ENCODE data around the gene IGDCC3. TPM values are rescaled to one million over a fixed set of nuclear protein-coding genes. Genes with fewer than 3 reads are reported as not detected.

IGDCC3 gene
- polyA plus RNA-seq, 6 donors from 2014 or later: not detected

GRCh38 chr15:65390447-65390846 lies 12.6 kb upstream of the IGDCC3 start:
- no peak overlapping the region for H3K4me3 Mint-ChIP-seq
- no peak overlapping the region for H3K27ac Mint-ChIP-seq
- H3K4me1 Mint-ChIP-seq: peaks cover 1 to 5% (median 3%) of the 10 kb centered on the region in 3 donors
- DNase-seq (no peak), ATAC-seq (ENCODE audit: low read depth in 2 of 2) (no peak)
- peaks cover 29 to 60% (median 48%) of the 10 kb centered on the region in 3 donors for H3K27me3 Mint-ChIP-seq
- H3K36me3 Mint-ChIP-seq: no peaks in the 10 kb centered on the region
- H3K9me3 Mint-ChIP-seq: no peaks in the 10 kb centered on the region

GRCh38 chr15:65389226-65389625 lies 11.4 kb upstream of the IGDCC3 start:
- Mint-ChIP-seq H3K27me3 (peaks cover 21 to 49% (median 36%) of the 10 kb centered on the region in 3 donors), H3K9me3 (no peaks in the 10 kb centered on the region), H3K36me3 (no peaks in the 10 kb centered on the region), H3K4me3 (peak overlapping the region in 1 of 8 donors; percentile 56), H3K27ac (no peak overlapping the region), H3K4me1 (peaks cover 12 to 15% (median 13%) of the 10 kb centered on the region in 3 donors)
- no peak for DNase-seq
- no peak for ATAC-seq (ENCODE audit: low read depth in 2 of 2)

GRCh38 chr15:65388306-65389080 lies 10.7 kb upstream of the IGDCC3 start:
- no peak for ATAC-seq (ENCODE audit: low read depth in 2 of 2)
- Mint-ChIP-seq H3K27ac (no peak overlapping the region), H3K36me3 (no peaks in the 10 kb centered on the region), H3K4me1 (peaks cover 13 to 15% (median 14%) of the 10 kb centered on the region in 3 donors), H3K4me3 (no peak overlapping the region), H3K27me3 (peaks cover 23 to 48% (median 29%) of the 10 kb centered on the region in 3 donors), H3K9me3 (no peaks in the 10 kb centered on the region)
- no peak for DNase-seq

- no peak overlapping the region for H3K4me3 Mint-ChIP-seq
- H3K36me3 Mint-ChIP-seq: no peaks in the 10 kb centered on the region
- ATAC-seq (ENCODE audit: low read depth in 2 of 2) (no peak), DNase-seq (no peak)
- H3K9me3 Mint-ChIP-seq: no peaks in the 10 kb centered on the region
- H3K4me1 Mint-ChIP-seq: peaks cover 13 to 15% (median 14%) of the 10 kb centered on the region in 3 donors
- H3K27me3 Mint-ChIP-seq: peaks cover 29 to 48% (median 32%) of the 10 kb centered on the region in 3 donors
- H3K27ac Mint-ChIP-seq: no peak overlapping the region
Observed at GRCh38 chr15:65386886-65387285, 9.1 kb upstream of the IGDCC3 start.

GRCh38 chr15:65386376-65386775 lies 8.6 kb upstream of the IGDCC3 start:
- Mint-ChIP-seq H3K4me1 (peaks cover 13 to 15% (median 14%) of the 10 kb centered on the region in 3 donors), H3K36me3 (no peaks in the 10 kb centered on the region), H3K9me3 (no peaks in the 10 kb centered on the region), H3K27me3 (peaks cover 30 to 51% (median 35%) of the 10 kb centered on the region in 3 donors), H3K4me3 (peak overlapping the region in 1 of 8 donors; percentile 56), H3K27ac (no peak overlapping the region)
- no peak for ATAC-seq (ENCODE audit: low read depth in 2 of 2)
- no peak for DNase-seq

- Mint-ChIP-seq H3K27ac (no peak overlapping the region), H3K9me3 (no peaks in the 10 kb centered on the region), H3K36me3 (no peaks in the 10 kb centered on the region), H3K4me1 (peaks cover 13 to 15% (median 14%) of the 10 kb centered on the region in 3 donors), H3K4me3 (peak overlapping the region in 4 of 8 donors; percentile 85 to 93 (median 90)), H3K27me3 (peaks cover 30 to 55% (median 35%) of the 10 kb centered on the region in 3 donors)
- ATAC-seq (ENCODE audit: low read depth in 2 of 2): no peak
- DNase-seq: no peak
Observed at GRCh38 chr15:65385870-65386258, 8.1 kb upstream of the IGDCC3 start.

- peak overlapping the region; percentile 85 to 94 (median 92) for H3K4me3 Mint-ChIP-seq
- H3K9me3 Mint-ChIP-seq: no peaks in the 10 kb centered on the region
- H3K36me3 Mint-ChIP-seq: no peaks in the 10 kb centered on the region
- H3K27me3 Mint-ChIP-seq: peaks cover 34 to 60% (median 38%) of the 10 kb centered on the region in 3 donors
- peak; percentile 75 for DNase-seq
- peak overlapping the region in 1 of 6 donors; percentile 6 for H3K27ac Mint-ChIP-seq
- peaks cover 13 to 15% (median 14%) of the 10 kb centered on the region in 3 donors for H3K4me1 Mint-ChIP-seq
- ATAC-seq (ENCODE audit: low read depth in 2 of 2): peak; percentile 87
Observed at GRCh38 chr15:65384895-65385869, 7.4 kb upstream of the IGDCC3 start.

GRCh38 chr15:65384505-65384894 lies 6.7 kb upstream of the IGDCC3 start:
- Mint-ChIP-seq H3K4me3 (peak overlapping the region; percentile 85 to 94 (median 92)), H3K4me1 (peaks cover 13 to 15% (median 14%) of the 10 kb centered on the region in 3 donors), H3K27ac (peak overlapping the region in 1 of 6 donors; percentile 20), H3K9me3 (no peaks in the 10 kb centered on the region), H3K27me3 (peaks cover 34 to 60% (median 40%) of the 10 kb centered on the region in 3 donors), H3K36me3 (no peaks in the 10 kb centered on the region)
- DNase-seq (no peak), ATAC-seq (ENCODE audit: low read depth in 2 of 2) (peak; percentile 9 to 14)

GRCh38 chr15:65383991-65384390 lies 6.2 kb upstream of the IGDCC3 start:
- Mint-ChIP-seq H3K4me3 (peak overlapping the region in 6 of 8 donors; percentile 61 to 93 (median 87)), H3K27ac (no peak overlapping the region), H3K4me1 (peaks cover 13 to 15% (median 14%) of the 10 kb centered on the region in 3 donors), H3K9me3 (no peaks in the 10 kb centered on the region), H3K27me3 (peaks cover 33 to 59% (median 38%) of the 10 kb centered on the region in 3 donors), H3K36me3 (no peaks in the 10 kb centered on the region)
- no peak for DNase-seq
- ATAC-seq (ENCODE audit: low read depth in 2 of 2): no peak

GRCh38 chr15:65383456-65383855 lies 5.7 kb upstream of the IGDCC3 start:
- Mint-ChIP-seq H3K27me3 (peaks cover 38 to 58% (median 38%) of the 10 kb centered on the region in 3 donors), H3K4me3 (peak overlapping the region in 5 of 8 donors; percentile 51 to 91 (median 77)), H3K4me1 (peaks cover 14 to 17% (median 15%) of the 10 kb centered on the region in 3 donors), H3K9me3 (no peaks in the 10 kb centered on the region), H3K27ac (no peak overlapping the region), H3K36me3 (no peaks in the 10 kb centered on the region)
- no peak for DNase-seq
- no peak for ATAC-seq (ENCODE audit: low read depth in 2 of 2)

- peaks cover 38 to 63% (median 42%) of the 10 kb centered on the region in 3 donors for H3K27me3 Mint-ChIP-seq
- DNase-seq (no peak), ATAC-seq (ENCODE audit: low read depth in 2 of 2) (no peak)
- peak overlapping the region in 3 of 8 donors; percentile 11 to 81 (median 16) for H3K4me3 Mint-ChIP-seq
- peak overlapping the region in 1 of 6 donors; percentile 4 for H3K27ac Mint-ChIP-seq
- peaks cover 14 to 20% (median 17%) of the 10 kb centered on the region in 3 donors for H3K4me1 Mint-ChIP-seq
- H3K9me3 Mint-ChIP-seq: no peaks in the 10 kb centered on the region
- H3K36me3 Mint-ChIP-seq: no peaks in the 10 kb centered on the region
Observed at GRCh38 chr15:65382921-65383320, 5.1 kb upstream of the IGDCC3 start.

- peaks cover 39 to 66% (median 45%) of the 10 kb centered on the region in 3 donors for H3K27me3 Mint-ChIP-seq
- DNase-seq (no peak), ATAC-seq (ENCODE audit: low read depth in 2 of 2) (no peak)
- H3K9me3 Mint-ChIP-seq: no peaks in the 10 kb centered on the region
- H3K4me1 Mint-ChIP-seq: peaks cover 15 to 21% (median 19%) of the 10 kb centered on the region in 3 donors
- H3K36me3 Mint-ChIP-seq: no peaks in the 10 kb centered on the region
- H3K4me3 Mint-ChIP-seq: peak overlapping the region in 1 of 8 donors; percentile 8
- H3K27ac Mint-ChIP-seq: no peak overlapping the region
Observed at GRCh38 chr15:65382146-65382491, 4.3 kb upstream of the IGDCC3 start.
